HG02798 (cell line): Measurements from ENCODE around the gene PALD1.

ENCODE experiments used
- ATAC-seq: cut with Tn5 transposase; IDR thresholded peaks from one replicate; pipeline ENCODE4 v1.9.1; 2021; ENCODE audit warnings: mild to moderate bottlenecking; ENCODE audit not compliant: unreplicated experiment, poor library complexity

PALD1 gene

DNA sequence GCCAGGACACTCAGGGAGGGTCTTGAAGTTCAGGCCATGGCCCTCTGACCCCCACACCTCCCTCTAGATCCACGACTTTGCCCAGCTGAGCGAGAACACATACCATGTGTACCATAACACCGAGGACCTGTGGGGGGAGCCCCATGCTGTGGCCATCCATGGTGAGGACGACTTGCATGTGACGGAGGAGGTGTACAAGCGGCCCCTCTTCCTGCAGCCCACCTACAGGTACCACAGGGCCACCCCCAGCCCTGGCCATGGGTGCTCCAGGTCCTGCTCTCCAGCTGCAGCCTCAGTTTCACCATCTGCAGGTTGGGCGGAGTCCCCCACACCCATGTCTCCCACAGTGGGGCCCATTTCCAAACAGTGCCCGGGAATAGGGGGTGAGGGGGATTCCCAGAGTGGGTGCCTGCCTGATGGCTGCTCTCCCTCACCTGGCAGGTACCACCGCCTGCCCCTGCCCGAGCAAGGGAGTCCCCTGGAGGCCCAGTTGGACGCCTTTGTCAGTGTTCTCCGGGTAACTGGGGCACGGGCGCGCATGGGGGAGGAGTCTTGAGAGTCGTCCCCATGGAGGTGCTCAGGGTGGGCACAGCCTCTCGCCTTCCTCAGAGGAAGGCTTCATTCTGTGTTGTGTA, 54.1 kb downstream of the PALD1 start:
- ATAC-seq: no peak

DNA sequence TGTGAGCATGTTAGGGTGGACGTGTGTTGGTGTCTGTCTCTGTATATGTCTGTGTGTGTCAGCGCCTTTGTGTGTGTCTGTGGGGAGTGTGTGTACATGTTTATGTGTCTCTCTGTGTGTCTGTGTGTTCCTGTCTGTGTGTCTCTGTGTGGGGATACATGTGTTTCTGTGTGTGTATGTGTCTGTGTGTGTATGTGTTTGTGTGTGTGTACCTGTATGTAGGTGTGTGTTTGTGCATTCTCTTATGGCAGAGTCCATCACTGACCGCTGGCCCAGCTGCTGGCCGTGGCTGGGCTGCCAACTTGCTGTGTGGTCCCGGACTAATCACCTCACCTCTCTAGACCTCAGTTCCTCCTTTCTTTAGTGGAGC, 54.6 kb downstream of the PALD1 start:
- ATAC-seq: no peak

DNA sequence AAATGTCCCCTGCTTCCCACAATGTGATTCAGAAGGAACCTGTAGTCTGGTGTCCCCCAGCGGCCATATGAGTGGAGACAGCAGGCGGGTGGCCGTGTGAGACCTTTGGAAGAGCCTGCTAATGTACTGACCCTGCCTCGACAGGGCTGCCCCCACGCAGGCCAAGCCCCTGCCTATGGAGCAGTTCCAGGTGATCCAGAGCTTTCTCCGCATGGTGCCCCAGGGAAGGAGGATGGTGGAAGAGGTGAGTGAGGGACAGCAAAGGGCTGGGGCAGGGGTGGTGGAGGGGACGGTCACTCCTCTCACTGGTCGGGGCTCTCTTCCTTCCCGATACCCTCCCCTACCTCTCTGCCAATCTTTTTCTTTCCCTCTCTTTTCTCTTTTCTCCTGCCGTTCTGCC, 55.7 kb downstream of the PALD1 start:
- ATAC-seq: no peak

DNA sequence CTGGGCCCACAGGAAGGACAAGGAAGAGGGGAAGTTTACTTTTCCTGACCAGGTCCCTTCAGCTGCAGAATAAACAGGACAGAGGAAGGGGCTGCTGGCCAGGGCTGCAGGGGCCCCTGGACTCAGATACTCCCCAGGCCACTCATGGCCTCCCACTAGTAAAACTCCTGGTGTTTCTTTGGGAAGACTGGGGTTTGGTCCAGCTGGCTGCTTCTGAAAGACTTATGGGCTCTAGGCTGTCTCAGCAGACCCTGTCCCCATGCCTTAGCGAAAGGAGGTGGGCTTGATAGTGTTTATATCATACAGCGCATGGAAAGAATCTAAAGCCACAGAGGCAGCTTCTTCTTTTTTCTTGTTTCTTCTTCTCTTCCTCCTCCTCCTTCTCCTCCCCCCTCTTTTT, 56.4 kb downstream of the PALD1 start:
- no peak for ATAC-seq

DNA sequence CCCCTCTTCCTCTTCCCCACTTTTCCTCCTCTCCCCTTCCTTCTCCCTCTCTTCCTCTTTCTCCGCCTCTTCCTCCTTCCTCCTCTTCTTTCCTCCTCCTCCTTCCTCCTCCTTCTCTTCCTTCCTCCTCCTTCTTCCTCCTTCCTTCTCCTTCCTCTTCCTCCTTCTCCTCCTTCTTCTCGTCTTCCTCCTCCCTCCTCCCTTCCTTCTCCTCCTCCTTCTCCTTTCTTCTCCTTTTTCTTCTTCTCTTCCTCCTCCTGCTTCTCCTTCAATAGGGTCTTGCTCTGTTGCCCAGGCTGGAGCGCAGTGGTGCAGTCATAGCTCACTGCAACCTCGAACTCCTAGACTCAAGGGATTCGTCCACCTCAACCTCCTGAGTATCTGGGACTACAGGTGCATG, 56.9 kb downstream of the PALD1 start:
- no peak for ATAC-seq

DNA sequence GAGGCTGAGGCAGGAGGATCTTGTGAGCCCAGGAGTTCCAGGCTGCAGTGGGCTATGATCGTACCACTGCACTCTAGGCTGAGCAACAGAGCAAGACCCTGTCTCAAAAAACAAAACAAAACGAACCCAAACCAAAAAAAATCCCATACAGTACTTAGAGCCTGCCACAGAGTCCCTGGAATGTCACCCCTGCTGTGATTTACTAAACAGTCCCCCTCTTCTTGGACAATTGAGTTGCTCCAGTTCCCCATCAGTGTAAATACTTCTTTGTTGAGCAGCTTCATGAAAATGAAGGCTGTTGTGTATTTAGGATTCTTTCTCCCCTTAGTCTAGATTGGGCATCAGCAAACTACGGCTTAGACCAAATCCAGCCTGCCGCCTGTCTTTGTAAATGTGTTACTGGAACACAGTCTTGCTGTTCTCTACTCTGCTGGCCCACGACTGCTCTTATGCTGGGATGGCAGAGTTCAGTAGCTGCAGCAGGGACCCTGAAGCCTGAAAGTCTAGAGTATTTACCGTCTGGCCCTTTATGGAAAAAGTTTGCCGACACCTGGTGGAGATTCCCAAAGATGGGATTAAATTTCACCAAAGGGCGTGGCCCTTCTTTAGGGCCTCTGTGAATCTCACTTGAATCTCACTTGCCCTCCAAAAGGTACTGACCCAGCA, 57.8 kb downstream of the PALD1 start:
- ATAC-seq: no peak

DNA sequence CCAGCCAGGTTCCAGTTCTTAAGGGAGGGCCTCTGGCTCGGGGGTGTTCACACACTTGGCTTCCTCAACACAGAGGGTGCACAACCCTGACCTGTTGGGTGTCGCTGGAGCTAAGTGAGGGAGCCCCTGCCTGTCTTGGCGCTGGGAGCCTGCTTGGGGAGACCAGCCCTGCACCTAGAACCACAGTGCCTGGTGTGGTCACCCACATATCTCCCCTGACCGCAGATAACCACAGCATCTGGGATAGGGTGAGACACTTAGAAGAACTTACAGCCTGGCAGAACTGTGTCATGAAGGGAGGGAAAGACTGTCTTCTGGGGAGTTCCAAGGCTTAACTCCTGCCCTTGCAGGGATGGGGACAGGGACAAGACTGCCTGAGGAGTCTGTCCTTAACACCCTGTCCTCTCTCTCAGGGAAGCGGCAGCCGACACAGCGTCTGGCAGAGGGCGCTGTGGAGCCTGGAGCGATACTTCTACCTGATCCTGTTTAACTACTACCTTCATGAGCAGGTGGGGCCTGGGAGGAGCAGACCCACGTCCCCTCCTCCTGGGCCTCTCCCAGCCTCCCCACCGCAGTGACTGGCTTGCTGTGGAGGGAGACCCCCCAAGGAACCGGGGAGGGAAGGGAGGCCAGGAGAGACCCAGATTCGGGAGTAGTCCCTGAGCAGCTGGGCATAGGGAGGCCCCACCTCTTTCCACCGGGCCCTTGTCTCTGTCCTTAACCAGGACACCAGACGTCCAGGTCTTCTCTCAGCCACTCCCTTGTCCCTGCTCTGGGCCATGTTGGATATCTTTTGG, 59.0 kb downstream of the PALD1 start:
- no peak for ATAC-seq

DNA sequence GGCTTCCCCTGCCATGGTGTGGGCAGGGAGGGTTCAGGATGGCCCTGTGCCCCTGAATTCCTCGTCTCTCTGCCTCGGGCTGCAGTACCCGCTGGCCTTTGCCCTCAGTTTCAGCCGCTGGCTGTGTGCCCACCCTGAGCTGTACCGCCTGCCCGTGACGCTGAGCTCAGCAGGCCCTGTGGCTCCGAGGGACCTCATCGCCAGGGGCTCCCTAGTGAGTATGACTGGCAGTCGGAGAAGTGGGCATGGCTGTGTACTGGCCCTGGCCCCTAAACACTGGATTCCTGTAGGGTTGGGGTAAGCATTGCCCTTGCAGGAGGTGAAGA, 59.6 kb downstream of the PALD1 start:
- no peak for ATAC-seq

DNA sequence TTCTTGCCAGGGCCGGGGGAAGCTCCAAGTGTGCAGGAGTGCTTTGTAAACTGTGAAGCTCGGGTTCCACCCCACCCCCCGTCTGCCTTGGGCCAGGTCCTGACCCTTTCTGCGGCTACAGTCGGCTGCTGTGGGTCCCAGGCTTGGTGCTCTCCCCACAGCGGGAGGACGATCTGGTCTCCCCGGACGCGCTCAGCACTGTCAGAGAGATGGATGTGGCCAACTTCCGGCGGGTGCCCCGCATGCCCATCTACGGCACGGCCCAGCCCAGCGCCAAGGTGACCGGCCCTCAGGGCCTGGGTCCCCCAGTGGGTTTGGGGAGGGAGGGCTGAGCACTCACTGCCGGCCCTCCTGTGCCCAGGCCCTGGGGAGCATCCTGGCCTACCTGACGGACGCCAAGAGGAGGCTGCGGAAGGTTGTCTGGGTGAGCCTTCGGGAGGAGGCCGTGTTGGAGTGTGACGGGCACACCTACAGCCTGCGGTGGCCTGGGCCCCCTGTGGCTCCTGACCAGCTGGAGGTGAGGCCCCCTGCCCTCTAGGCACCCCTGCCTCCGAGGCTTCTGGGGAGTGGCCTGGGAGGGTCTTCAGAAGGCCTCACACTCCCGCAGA, 60.3 kb downstream of the PALD1 start:
- no peak for ATAC-seq

DNA sequence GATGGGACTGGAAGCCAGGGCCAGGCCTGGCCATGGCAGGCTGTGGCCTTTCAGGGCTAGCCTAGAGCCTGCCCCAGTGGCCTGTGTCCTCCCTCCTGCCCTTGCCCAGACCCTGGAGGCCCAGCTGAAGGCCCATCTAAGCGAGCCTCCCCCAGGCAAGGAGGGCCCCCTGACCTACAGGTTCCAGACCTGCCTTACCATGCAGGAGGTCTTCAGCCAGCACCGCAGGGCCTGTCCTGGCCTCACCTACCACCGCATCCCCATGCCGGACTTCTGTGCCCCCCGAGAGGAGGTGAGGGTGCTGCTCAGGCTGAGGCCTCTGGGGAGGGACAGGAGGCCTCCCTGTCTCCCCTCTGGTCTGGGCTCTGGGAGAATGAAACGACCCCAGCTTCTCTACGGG, 60.9 kb downstream of the PALD1 start:
- ATAC-seq: no peak

DNA sequence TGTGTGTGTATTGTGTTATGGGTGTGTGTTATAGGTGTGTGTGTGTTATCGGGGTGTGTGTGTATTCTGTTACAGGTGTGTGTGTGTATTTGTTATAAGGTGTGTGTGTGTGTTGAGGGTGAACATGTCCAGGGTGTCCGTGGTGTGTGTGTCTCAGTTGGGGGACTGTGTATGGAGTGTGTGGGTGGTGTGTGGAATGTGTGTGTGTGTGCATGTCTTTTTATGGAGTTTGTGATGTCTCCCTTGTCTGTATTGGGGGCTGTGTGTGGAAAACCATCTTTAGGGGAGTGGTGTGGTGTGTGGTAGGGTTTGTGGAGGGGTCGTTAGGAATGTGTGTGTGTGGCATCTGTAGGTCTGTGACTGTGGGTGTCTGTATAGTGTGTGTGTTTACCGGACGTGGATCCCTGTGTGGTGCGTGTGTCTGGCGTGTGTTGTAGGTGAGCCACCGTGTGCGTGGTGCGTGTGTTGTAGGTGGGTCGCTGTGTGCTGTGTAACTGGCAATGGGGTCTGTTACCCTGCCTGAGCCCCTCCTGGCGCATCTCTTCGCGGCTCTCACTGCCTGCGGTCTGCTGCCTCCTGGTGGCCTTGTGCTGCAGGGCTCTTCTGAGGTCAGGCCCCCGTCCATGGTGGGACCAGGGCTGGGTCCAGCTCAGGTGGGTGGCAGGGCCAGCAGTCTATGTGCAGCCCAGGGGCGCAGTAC, 61.7 kb downstream of the PALD1 start:
- ATAC-seq: no peak

DNA sequence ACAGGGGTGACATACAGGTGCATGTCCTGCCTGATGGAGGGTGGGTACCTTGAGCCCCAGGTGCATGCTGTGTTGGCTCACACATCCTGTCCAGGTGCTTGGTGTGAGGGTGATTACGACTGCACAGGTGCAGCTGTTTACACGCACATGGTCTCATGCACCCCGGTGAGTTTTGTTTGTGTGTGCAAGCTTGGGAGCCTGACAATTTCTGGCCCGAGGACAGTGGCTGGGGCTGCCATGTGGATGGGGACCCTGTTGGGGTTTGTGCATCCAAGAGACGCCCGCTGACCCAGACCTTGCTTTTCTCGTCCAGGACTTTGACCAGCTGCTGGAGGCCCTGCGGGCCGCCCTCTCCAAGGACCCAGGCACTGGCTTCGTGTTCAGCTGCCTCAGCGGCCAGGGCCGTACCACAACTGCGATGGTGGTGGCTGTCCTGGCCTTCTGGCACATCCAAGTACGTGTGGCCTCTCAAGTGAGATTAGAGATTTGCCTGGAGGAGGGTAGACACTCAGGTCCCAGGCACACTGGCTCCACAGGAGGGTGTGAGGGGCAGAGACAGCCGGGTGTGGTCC, 62.3 kb downstream of the PALD1 start:
- ATAC-seq: no peak

DNA sequence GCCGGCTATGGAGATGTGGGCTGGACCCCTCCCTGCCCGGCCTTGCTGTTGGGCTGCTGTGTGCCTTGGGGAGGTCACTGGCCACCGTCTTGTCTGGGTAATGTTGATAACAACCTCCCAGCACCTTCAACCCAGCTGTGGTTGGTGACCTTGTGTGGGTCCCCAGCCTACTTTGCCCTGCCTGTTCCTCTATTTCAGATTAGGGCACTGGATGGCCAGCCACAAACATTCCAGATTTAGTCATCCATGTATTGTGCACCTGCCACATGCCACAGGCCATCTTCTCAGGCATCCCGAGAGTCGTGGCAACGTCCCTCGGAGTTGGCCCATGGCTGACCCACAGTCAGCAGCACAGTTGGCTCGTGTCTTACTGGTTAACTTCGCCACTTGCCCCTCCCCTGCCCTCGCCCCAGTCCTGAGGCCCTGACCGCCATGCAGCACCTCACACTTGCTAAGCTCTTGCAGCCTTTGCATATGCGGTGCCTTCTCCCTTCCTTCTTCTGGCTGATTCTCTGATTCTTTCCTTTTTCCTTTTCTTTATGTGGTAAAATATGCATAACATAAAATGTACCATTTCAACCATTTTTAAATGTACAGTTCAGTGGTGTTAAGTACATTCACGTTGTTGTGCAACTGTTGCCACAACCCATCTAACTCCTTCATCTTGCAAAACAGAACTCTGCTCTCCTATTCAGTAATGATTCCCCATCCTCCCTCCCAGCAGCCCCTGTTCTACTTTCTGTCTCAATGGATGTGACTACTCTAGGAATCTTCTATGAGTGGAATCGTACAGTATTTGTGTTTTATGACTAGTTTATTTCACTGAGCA, 63.4 kb downstream of the PALD1 start:
- ATAC-seq: no peak

DNA sequence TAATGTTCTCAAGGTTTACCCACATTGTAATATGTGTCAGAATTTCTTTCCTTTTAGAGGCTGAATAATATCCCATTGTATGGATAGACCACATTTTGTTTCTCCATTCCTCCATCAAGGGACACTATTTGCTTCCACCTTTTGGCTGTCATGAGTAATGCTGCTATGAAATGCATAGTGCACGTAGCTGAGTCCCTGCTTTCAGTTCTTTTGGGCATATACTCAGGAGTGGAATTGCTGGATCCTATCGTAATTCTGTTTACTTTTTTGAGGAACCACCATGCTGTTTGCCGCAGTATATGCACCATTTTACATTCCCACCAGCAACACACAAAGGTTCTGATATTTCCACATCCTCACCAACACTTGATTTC, 64.0 kb downstream of the PALD1 start:
- ATAC-seq: no peak

DNA sequence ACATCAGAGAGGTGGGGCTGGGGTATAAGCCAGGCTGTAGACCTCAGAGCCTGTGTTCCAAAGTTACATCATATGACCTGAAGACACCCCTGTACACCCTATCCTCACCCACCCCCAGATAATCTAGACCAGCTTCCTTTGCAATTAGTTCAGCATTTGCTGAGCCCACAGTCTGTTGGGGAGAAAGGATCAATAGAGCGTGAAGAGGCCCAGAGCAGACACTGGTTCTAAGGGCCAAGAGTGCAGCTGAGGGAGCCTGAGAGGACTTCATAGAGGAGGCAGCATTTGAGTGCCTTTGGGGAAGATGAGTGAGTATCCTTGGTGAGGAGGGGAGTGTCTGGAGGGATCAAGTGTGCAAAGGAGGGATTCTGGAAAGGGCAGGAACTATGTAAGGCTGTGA, 65.3 kb downstream of the PALD1 start:
- no peak for ATAC-seq

DNA sequence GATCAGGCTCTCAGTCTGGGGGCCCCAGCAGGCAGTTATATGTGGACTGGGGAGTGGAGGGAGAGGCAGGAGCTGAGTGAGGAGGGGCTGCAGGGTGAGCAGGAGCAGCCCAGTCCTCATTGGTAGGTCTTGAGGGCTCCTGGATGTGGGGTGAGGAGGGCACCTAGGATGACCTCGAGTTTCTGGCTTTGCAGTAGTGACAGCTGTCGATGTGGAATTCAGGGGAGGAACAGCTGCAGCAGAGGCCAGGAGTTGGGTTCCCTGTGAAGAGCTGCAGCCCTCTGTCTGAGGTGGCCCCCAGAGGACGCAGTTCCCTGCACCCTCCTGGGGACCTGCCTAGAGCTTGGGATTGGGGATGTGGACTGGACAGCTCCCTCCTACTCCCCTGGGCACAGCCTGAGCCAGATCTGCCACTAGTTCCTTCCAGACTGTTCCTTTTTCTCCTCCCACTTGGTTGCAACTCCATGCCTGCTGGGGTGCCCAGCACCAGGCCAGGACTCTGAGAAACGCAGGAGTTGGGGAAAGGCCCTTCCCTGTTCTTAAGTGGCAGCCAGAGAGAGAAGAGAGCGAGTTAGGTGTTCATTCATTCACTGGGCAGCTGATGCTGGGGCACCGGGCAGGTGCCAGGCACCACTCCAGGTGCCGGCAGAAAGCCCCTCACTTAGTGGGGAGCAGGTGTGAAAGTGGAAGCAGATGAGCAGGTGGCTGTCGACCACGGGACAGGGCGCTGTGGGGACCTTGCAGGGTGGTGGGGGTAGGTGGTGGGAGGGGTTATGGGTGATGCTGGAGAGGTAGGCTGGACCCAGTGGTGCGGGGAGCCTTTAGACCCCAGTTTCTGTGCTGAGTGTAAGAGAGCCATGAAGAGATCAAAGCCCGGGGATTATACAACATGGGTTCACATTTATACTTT, 66.1 kb downstream of the PALD1 start:
- no peak for ATAC-seq

DNA sequence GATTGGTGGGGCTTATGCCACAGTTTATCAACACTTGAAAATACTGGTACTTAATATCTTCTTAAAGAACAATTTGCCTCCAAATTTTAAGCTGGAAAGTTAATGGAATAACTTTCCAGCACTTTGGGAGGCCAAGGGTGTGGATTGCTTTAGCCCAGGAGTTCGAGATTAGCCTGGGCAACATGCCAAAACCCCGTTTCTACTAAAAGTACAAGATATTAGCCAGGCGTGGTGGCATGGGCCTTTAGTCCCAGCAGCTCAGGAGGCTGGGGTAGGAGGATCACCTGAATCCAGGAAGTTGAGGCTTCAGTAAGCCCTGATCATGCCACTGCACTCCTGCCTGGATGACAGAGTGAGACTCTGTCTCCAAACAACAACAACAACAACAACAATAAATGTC, 68.0 kb downstream of the PALD1 start:
- no peak for ATAC-seq

DNA sequence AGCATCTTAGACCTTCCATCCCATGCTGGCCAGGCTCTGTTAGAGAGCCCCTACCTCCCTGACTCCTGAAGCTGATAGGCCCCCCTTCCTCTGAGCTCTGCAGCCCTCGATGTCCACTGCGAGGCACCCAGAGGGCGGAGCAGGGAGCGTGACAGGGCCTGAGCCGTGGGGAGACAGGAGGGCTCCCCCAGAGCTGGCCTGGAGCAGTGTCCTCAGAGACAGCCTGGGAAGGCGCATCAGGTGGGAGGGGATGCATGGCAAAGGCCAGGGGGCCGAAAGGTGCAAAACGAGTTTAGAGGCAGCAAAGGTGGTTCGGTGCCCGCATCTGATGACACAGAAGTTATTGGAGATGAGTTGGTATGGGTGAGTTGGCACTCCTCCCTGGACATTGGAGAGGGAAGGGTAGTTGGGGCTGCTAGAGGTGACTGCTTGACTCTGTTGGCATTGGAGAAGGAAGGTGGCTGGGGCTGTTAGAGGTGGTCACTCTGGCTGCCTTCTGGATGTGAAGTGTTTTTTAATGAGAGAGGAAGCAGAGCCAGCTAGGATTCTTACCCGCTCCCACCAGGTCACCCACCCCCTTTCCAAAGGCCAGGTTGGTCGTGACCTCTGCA, 70.9 kb downstream of the PALD1 start:
- ATAC-seq: no peak
